DOHH2 (cell line): Measurements from ENCODE around the gene OLAH.

ENCODE experiments used
- H3F3A ChIP-seq: fragments of 200-600 bp; sonication (generic), shearing (Covaris generic); 2 replicates; pipeline ENCODE4 v1.6.0; 2016; ENCODE audit warnings: antibody characterized with exemption, mild to moderate bottlenecking; ENCODE audit not compliant: control insufficient read depth, insufficient read depth
- H3K27ac ChIP-seq: fragments of 200-600 bp; sonication (generic); 2 replicates; pipeline ENCODE4 v1.5.1; 2014; ENCODE audit warnings: low read depth, mild to moderate bottlenecking, low read length, moderate library complexity
- H3K27me3 ChIP-seq: fragments of 200-600 bp; sonication (generic); 2 replicates; pipeline ENCODE4 v1.6.1; 2014; ENCODE audit warnings: mild to moderate bottlenecking, low read length, mixed read lengths; ENCODE audit not compliant: control insufficient read depth
- H3K36me3 ChIP-seq: fragments of 200-600 bp; sonication (generic); 2 replicates; pipeline ENCODE4 v1.6.1; 2014; ENCODE audit warnings: mild to moderate bottlenecking, low read length, moderate library complexity, mixed read lengths; ENCODE audit not compliant: control insufficient read depth
- H3K4me1 ChIP-seq: fragments of 200-600 bp; sonication (generic); 2 replicates; pipeline ENCODE4 v1.6.1; 2014; ENCODE audit warnings: mild to moderate bottlenecking, low read length, mixed read lengths; ENCODE audit not compliant: control insufficient read depth
- H3K4me2 ChIP-seq: fragments of 200-600 bp; sonication (generic); 2 replicates; pipeline ENCODE4 v1.6.0; 2014; ENCODE audit warnings: mild to moderate bottlenecking, low read length, moderate library complexity
- H3K4me3 ChIP-seq: fragments of 200-600 bp; sonication (generic); 2 replicates; pipeline ENCODE4 v1.5.1; 2014; ENCODE audit warnings: mild to moderate bottlenecking, low read length, mixed read lengths
- H3K79me2 ChIP-seq: fragments of 200-600 bp; sonication (generic); 2 replicates; pipeline ENCODE4 v1.6.1; 2014; ENCODE audit warnings: mild to moderate bottlenecking, low read length, mixed read lengths; ENCODE audit not compliant: control insufficient read depth
- H3K9me2 ChIP-seq: fragments of 200-600 bp; sonication (generic); replicated peaks from 2 replicates; pipeline ENCODE4 v1.6.1; 2014; ENCODE audit warnings: mild to moderate bottlenecking, low read length, mixed read lengths; ENCODE audit not compliant: control insufficient read depth
- H3K9me3 ChIP-seq: fragments of 200-600 bp; sonication (generic); 2 replicates; pipeline ENCODE4 v1.6.1; 2014; ENCODE audit warnings: antibody characterized with exemption, low read length, mixed read lengths; ENCODE audit not compliant: control insufficient read depth, insufficient read depth
- H4K20me1 ChIP-seq: fragments of 200-600 bp; sonication (generic); 2 replicates; pipeline ENCODE4 v1.6.0; 2014; ENCODE audit warnings: low read depth, mild to moderate bottlenecking, antibody characterized with exemption, low read length, moderate library complexity; ENCODE audit not compliant: control insufficient read depth, insufficient read depth
- CTCF ChIP-seq: fragments of 200-600 bp; sonication (generic); IDR thresholded peaks from one replicate; pipeline ENCODE4 v1.5.1; 2014; ENCODE audit warnings: antibody characterized with exemption, mild to moderate bottlenecking, low read depth, low read length; ENCODE audit not compliant: poor library complexity, severe bottlenecking
- EZH2phosphoT487 ChIP-seq: fragments of 200-600 bp; sonication (generic); IDR thresholded peaks from 2 replicates; pipeline ENCODE4 v1.6.1; 2017; ENCODE audit warnings: borderline replicate concordance, mild to moderate bottlenecking, antibody characterized with exemption, low read length, moderate library complexity, mixed read lengths

OLAH gene

GRCh38 chr10:15091418-15091817, 47.7 kb downstream of the OLAH start:
- H3F3A ChIP-seq, result no peaks in the 10 kb centered on the region
- no peaks in the 10 kb centered on the region for H3K79me2 ChIP-seq
- no peaks in the 10 kb centered on the region for H3K9me2 ChIP-seq
- H4K20me1 ChIP-seq, result no peaks in the 10 kb centered on the region
- no peak overlapping the region for H3K27ac ChIP-seq
- H3K36me3 ChIP-seq, result no peaks in the 10 kb centered on the region
- peaks cover 9% of the 10 kb centered on the region for H3K4me1 ChIP-seq
- no peak overlapping the region for H3K4me2 ChIP-seq
- no peak for TF ChIP-seq EZH2phosphoT487
- no peak for TF ChIP-seq CTCF
- 0 out of 2 replicates have a peak, but pooled peaks cover 3% of the 10 kb centered on the region for H3K27me3 ChIP-seq
- no peak overlapping the region for H3K4me3 ChIP-seq
- no peaks in the 10 kb centered on the region for H3K9me3 ChIP-seq

GRCh38 chr10:15092855-15093408, 49.2 kb downstream of the OLAH start:
- H3F3A ChIP-seq, result peaks cover 6% of the 10 kb centered on the region; the same call in 1 of the 2 replicates
- H3K27ac ChIP-seq, result no peak overlapping the region
- H3K9me3 ChIP-seq, result no peaks in the 10 kb centered on the region
- H3K4me2 ChIP-seq, result no peak overlapping the region
- H3K27me3 ChIP-seq, result 0 out of 2 replicates have a peak, but pooled peaks cover 3% of the 10 kb centered on the region
- peaks cover 8% of the 10 kb centered on the region for H3K79me2 ChIP-seq
- H4K20me1 ChIP-seq, result no peaks in the 10 kb centered on the region
- peaks cover 11% of the 10 kb centered on the region for H3K4me1 ChIP-seq
- H3K9me2 ChIP-seq, result no peaks in the 10 kb centered on the region
- TF ChIP-seq EZH2phosphoT487 (no peak), CTCF (no peak)
- peaks cover 10% of the 10 kb centered on the region for H3K36me3 ChIP-seq
- H3K4me3 ChIP-seq, result no peak overlapping the region

- H3K27me3 ChIP-seq, result 0 out of 2 replicates have a peak, but pooled peaks cover 3% of the 10 kb centered on the region
- TF ChIP-seq EZH2phosphoT487 (no peak), CTCF (no peak)
- peaks cover 37% of the 10 kb centered on the region for H3K36me3 ChIP-seq
- H4K20me1 ChIP-seq, result peaks cover 5% of the 10 kb centered on the region; the same call in 1 of the 2 replicates
- no peaks in the 10 kb centered on the region for H3K9me3 ChIP-seq
- H3K4me2 ChIP-seq, result peak overlapping the region; percentile 99
- peak overlapping the region; percentile 94 for H3K27ac ChIP-seq
- peaks cover 18% of the 10 kb centered on the region for H3K4me1 ChIP-seq
- peak overlapping the region; percentile 96 for H3K4me3 ChIP-seq
- H3K9me2 ChIP-seq, result no peaks in the 10 kb centered on the region
- peaks cover 6% of the 10 kb centered on the region; the same call in 1 of the 2 replicates for H3F3A ChIP-seq
- H3K79me2 ChIP-seq, result peaks cover 45% of the 10 kb centered on the region
Measured at GRCh38 chr10:15096661-15097010, 52.9 kb downstream of the OLAH start.
